ENCODE data around the gene RAB40C.

DNA sequence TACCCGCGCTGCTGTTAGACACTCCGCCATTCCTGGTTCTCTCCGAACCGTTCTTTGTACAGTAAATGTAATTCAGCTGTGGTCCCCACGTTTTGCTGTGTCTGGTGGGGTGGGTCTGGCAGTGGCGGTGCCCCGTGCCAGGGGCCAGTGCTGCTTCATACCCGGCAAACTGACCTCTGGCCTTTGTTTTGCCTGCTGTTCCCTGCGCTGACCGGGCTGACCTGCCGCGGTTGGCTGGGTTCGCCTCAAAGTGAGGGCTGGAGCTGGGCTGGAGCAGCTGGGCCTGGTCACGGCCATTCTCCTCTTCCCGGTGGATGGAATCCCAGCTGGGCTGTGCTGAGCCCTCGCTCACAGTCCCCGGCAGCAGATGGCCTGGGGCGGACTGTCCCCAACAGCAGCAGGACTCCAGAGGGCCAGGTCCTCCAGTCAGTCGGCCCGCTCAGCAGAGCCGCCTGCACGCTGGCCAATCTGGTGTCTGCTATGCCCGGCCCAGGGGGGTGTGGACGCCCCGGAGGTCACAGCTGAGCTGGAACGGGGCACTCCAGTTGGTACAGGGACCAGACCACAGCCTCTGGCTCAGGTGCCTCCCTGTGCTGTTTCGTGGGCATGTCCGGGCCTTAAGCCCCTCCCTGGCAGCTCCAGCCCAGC is 39.4 kb downstream of the RAB40C start:
- TF ChIP-seq NR3C1 (CRISPR knock-in tag; conservative IDR thresholded peaks at IDR 0.05; ENCODE audit: low read depth) (no peak), SP1 (CRISPR knock-in tag; conservative IDR thresholded peaks at IDR 0.05) (no peak), JUN (CRISPR knock-in tag; IDR thresholded peaks at IDR 0.05) (no peak), FOXJ3 (CRISPR knock-in tag; IDR thresholded peaks at IDR 0.05; ENCODE audit: borderline replicate concordance) (no peak), ZNF423 (CRISPR knock-in tag; IDR thresholded peaks at IDR 0.05) (no peak), CBFB (CRISPR knock-in tag; IDR thresholded peaks at IDR 0.05; ENCODE audit: low read depth) (no peak)
- TF ChIP-seq, protein P1, sequence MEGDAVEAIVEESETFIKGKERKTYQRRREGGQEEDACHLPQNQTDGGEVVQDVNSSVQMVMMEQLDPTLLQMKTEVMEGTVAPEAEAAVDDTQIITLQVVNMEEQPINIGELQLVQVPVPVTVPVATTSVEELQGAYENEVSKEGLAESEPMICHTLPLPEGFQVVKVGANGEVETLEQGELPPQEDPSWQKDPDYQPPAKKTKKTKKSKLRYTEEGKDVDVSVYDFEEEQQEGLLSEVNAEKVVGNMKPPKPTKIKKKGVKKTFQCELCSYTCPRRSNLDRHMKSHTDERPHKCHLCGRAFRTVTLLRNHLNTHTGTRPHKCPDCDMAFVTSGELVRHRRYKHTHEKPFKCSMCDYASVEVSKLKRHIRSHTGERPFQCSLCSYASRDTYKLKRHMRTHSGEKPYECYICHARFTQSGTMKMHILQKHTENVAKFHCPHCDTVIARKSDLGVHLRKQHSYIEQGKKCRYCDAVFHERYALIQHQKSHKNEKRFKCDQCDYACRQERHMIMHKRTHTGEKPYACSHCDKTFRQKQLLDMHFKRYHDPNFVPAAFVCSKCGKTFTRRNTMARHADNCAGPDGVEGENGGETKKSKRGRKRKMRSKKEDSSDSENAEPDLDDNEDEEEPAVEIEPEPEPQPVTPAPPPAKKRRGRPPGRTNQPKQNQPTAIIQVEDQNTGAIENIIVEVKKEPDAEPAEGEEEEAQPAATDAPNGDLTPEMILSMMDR (IDR thresholded peaks at IDR 0.05), result no peak
- TF ChIP-seq, protein P2, sequence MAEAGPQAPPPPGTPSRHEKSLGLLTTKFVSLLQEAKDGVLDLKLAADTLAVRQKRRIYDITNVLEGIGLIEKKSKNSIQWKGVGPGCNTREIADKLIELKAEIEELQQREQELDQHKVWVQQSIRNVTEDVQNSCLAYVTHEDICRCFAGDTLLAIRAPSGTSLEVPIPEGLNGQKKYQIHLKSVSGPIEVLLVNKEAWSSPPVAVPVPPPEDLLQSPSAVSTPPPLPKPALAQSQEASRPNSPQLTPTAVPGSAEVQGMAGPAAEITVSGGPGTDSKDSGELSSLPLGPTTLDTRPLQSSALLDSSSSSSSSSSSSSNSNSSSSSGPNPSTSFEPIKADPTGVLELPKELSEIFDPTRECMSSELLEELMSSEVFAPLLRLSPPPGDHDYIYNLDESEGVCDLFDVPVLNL (CRISPR knock-in tag; IDR thresholded peaks at IDR 0.05; ENCODE audit: borderline replicate concordance, low read depth), result no peak
- TF ChIP-seq, protein P3, sequence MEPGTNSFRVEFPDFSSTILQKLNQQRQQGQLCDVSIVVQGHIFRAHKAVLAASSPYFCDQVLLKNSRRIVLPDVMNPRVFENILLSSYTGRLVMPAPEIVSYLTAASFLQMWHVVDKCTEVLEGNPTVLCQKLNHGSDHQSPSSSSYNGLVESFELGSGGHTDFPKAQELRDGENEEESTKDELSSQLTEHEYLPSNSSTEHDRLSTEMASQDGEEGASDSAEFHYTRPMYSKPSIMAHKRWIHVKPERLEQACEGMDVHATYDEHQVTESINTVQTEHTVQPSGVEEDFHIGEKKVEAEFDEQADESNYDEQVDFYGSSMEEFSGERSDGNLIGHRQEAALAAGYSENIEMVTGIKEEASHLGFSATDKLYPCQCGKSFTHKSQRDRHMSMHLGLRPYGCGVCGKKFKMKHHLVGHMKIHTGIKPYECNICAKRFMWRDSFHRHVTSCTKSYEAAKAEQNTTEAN (CRISPR knock-in tag; IDR thresholded peaks at IDR 0.05), result no peak
- TF ChIP-seq, protein P4, sequence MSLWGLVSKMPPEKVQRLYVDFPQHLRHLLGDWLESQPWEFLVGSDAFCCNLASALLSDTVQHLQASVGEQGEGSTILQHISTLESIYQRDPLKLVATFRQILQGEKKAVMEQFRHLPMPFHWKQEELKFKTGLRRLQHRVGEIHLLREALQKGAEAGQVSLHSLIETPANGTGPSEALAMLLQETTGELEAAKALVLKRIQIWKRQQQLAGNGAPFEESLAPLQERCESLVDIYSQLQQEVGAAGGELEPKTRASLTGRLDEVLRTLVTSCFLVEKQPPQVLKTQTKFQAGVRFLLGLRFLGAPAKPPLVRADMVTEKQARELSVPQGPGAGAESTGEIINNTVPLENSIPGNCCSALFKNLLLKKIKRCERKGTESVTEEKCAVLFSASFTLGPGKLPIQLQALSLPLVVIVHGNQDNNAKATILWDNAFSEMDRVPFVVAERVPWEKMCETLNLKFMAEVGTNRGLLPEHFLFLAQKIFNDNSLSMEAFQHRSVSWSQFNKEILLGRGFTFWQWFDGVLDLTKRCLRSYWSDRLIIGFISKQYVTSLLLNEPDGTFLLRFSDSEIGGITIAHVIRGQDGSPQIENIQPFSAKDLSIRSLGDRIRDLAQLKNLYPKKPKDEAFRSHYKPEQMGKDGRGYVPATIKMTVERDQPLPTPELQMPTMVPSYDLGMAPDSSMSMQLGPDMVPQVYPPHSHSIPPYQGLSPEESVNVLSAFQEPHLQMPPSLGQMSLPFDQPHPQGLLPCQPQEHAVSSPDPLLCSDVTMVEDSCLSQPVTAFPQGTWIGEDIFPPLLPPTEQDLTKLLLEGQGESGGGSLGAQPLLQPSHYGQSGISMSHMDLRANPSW (CRISPR knock-in tag; conservative IDR thresholded peaks at IDR 0.05; ENCODE audit: low read depth), result no peak

All from WTC11 (cell line).